ENCODE results near the gene CASZ1. TPM values are rescaled to one million over a fixed set of nuclear protein-coding genes. Genes with fewer than 3 reads are reported as not detected.

Gene CASZ1
- total and polyA plus RNA-seq, 10 donors, result 0.73 to 14.5 (median 9.1) TPM

GRCh38 chr1:10827377-10828333 lies 31.2 kb upstream of the CASZ1 start:
- WGBS, 5 donors, result 71 to 83% (median 78%) methylated on average over 42 to 43 of the region's 43 CpGs
- Histone ChIP-seq H3K4me1 (no peaks in the 10 kb centered on the region), H3K4me3 (no peak overlapping the region), H3K27ac (no peak overlapping the region), H3K27me3 (replicated peaks in 1 of 7) (peaks cover 0 to 79% (median 0%) of the 10 kb centered on the region in 7 donors), H3K9me3 (no peaks in the 10 kb centered on the region), H3K36me3 (no peaks in the 10 kb centered on the region)
- no peak for TF ChIP-seq CTCF (IDR thresholded peaks at IDR 0.05 in 8 of 11, conservative IDR thresholded peaks at IDR 0.05 in 3 of 11)
- no peak for TF ChIP-seq POLR2AphosphoS5 (IDR thresholded peaks at IDR 0.05)
- TF ChIP-seq POLR2A (IDR thresholded peaks at IDR 0.05), result no peak
- intact Hi-C loops (cut with DNase I; ENCODE audit: low total_unique reads), result no loop called here
- no peak for DNase-seq

GRCh38 chr1:10825592-10825991 lies 29.1 kb upstream of the CASZ1 start:
- no peak for DNase-seq
- Histone ChIP-seq H3K4me3 (no peak overlapping the region), H3K27ac (no peak overlapping the region), H3K9me3 (no peaks in the 10 kb centered on the region), H3K4me1 (no peaks in the 10 kb centered on the region), H3K27me3 (replicated peaks in 1 of 7) (peaks cover 0 to 78% (median 0%) of the 10 kb centered on the region in 7 donors), H3K36me3 (no peaks in the 10 kb centered on the region)
- no peak for TF ChIP-seq POLR2AphosphoS5 (IDR thresholded peaks at IDR 0.05)
- TF ChIP-seq POLR2A (IDR thresholded peaks at IDR 0.05), result no peak
- no peak for TF ChIP-seq CTCF (IDR thresholded peaks at IDR 0.05 in 8 of 11, conservative IDR thresholded peaks at IDR 0.05 in 3 of 11)
- intact Hi-C loops (cut with DNase I; ENCODE audit: low total_unique reads), result no loop called here
- WGBS, 5 donors, result 64 to 75% (median 73%) methylated on average over 3 to 6 of the region's 6 CpGs

- 76 to 85% (median 83%) methylated on average over 12 to 19 of the region's 19 CpGs for WGBS, 5 donors
- Histone ChIP-seq H3K27ac (no peak overlapping the region), H3K27me3 (replicated peaks in 1 of 7) (peaks cover 0 to 72% (median 0%) of the 10 kb centered on the region in 7 donors), H3K9me3 (no peaks in the 10 kb centered on the region), H3K4me3 (no peak overlapping the region), H3K4me1 (no peaks in the 10 kb centered on the region), H3K36me3 (no peaks in the 10 kb centered on the region)
- TF ChIP-seq POLR2AphosphoS5 (IDR thresholded peaks at IDR 0.05) (no peak), CTCF (IDR thresholded peaks at IDR 0.05 in 8 of 11, conservative IDR thresholded peaks at IDR 0.05 in 3 of 11) (no peak), POLR2A (IDR thresholded peaks at IDR 0.05) (no peak)
- intact Hi-C loops (cut with DNase I; ENCODE audit: low total_unique reads), result no loop called here
- DNase-seq, result no peak
These were observed 28.5 kb upstream of the CASZ1 start for GRCh38 chr1:10824821-10825540.

GRCh38 chr1:10823000-10823401 lies 26.6 kb upstream of the CASZ1 start:
- Histone ChIP-seq H3K36me3 (no peaks in the 10 kb centered on the region), H3K27ac (no peak overlapping the region), H3K9me3 (no peaks in the 10 kb centered on the region), H3K4me3 (no peak overlapping the region), H3K27me3 (replicated peaks in 1 of 7) (peaks cover 0 to 70% (median 0%) of the 10 kb centered on the region in 7 donors), H3K4me1 (no peaks in the 10 kb centered on the region)
- no peak for TF ChIP-seq POLR2AphosphoS5 (IDR thresholded peaks at IDR 0.05)
- no peak for TF ChIP-seq CTCF (IDR thresholded peaks at IDR 0.05 in 8 of 11, conservative IDR thresholded peaks at IDR 0.05 in 3 of 11)
- 72 to 81% (median 74%) methylated on average over 14 of the region's 14 CpGs for WGBS, 5 donors
- intact Hi-C loops (cut with DNase I; ENCODE audit: low total_unique reads), result no loop called here
- no peak for DNase-seq

All from spleen (tissue), 11 donors.